Mesodermal cell (in vitro differentiated cells): ENCODE results near the gene RREB1.

Experiments
- H3K27ac ChIP-seq: 2 replicates; pipeline ENCODE4 v1.7.0; 2013; ENCODE audit warnings: mild to moderate bottlenecking, low read depth, low read length, moderate library complexity; ENCODE audit not compliant: severe bottlenecking
- H3K36me3 ChIP-seq: 2 replicates; pipeline ENCODE4 v1.7.1; 2013; ENCODE audit warnings: mild to moderate bottlenecking, low read length, moderate library complexity; ENCODE audit not compliant: control insufficient read depth, insufficient read depth
- H3K4me1 ChIP-seq: one replicate; pipeline ENCODE4 v1.7.1; 2013; ENCODE audit warnings: mild to moderate bottlenecking, low read length; ENCODE audit not compliant: insufficient read depth, control insufficient read depth, poor library complexity, severe bottlenecking
- H3K4me3 ChIP-seq: 2 replicates; pipeline ENCODE4 v1.7.0; 2013; ENCODE audit warnings: low read length, control low read depth, mild to moderate bottlenecking; ENCODE audit not compliant: insufficient read depth, poor library complexity, severe bottlenecking; ENCODE audit errors: extremely low read depth
- H3K9me3 ChIP-seq: 2 replicates; pipeline ENCODE4 v1.7.1; 2013; ENCODE audit warnings: mild to moderate bottlenecking, low read length, moderate library complexity; ENCODE audit not compliant: control insufficient read depth
- WGBS, 2 experiments: methylation state at CpG; one replicate each; pipeline ENCODE4 v1.1.5; 2013; ENCODE audit warnings: missing lambda C conversion rate in 2 of 2; ENCODE audit not compliant: insufficient coverage in 2 of 2; 5-methylcytosine and 5-hydroxymethylcytosine counted together

Gene RREB1

GRCh38 chr6:7100072-7100752, 7.5 kb upstream of the RREB1 start:
- Histone ChIP-seq H3K36me3 (no peaks in the 10 kb centered on the region), H3K27ac (no peak overlapping the region), H3K4me1 (peaks cover 8% of the 10 kb centered on the region), H3K4me3 (no peak overlapping the region), H3K9me3 (no peaks in the 10 kb centered on the region)
- WGBS, 2 experiments = 20 to 33% methylated on average over 1 of the region's 3 CpGs

DNA sequence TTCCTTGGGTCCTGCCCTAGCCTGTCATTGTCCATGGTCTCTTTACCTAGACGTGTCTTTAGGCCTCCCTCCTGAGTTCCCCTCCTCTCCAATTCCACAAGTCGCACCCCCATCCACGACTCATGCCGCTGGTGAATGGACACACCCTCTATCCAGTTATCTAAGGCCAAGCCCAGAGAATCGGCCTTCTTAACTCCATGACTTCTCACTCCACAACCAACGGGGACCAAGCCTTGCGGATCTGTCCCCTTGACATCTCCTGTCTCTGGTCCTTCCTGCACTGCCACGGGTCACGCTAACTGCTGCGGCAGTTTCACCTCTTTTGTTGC, 7.0 kb upstream of the RREB1 start:
- Histone ChIP-seq H3K27ac (no peak overlapping the region), H3K4me3 (no peak overlapping the region), H3K9me3 (no peaks in the 10 kb centered on the region), H3K4me1 (peaks cover 11% of the 10 kb centered on the region), H3K36me3 (no peaks in the 10 kb centered on the region)
- WGBS, 2 experiments = 80 to 90% methylated on average over 9 to 10 of the region's 10 CpGs

GRCh38 chr6:7101290-7101689, 6.5 kb upstream of the RREB1 start:
- Histone ChIP-seq H3K4me1 (peaks cover 16% of the 10 kb centered on the region), H3K9me3 (no peaks in the 10 kb centered on the region), H3K36me3 (no peaks in the 10 kb centered on the region), H3K4me3 (no peak overlapping the region), H3K27ac (no peak overlapping the region)
- 96 to 100% methylated on average over 8 of the region's 8 CpGs for WGBS, 2 experiments

- no peaks in the 10 kb centered on the region for H3K9me3 ChIP-seq
- 100% methylated on average over 1 of the region's 3 CpGs; no CpG with 5 or more reads in 1 of the 2 experiments for whole genome bisulfite sequencing, 2 experiments
Observed at GRCh38 chr6:7104752-7105151, 3.0 kb upstream of the RREB1 start.

DNA sequence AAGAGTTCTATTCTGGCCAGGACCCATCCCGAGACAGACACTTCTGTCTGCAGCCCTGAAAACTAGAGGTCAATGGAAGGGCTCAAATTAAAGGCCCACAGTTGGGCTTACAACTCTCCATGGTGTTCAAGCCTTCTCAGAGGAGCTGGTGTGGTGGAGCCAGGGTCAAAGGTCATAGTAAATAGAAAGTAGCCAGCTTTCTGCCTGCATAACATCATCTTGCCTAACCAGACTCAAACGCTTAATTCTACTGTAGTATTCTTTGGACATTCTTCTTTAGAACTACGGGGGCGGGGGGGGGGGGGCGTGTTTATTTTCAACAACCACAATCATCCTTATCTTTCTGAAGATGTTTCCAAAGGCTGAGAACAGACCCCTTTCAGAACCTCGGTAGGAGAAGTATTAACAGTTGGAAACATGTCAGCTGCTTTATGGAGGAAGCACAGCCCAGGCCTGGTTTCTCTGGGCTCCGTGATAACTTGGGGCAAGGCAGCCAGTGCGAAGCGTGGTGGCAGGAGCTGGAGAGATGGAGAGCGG, 1.5 kb upstream of the RREB1 start:
- 39 to 53% methylated on average over 4 to 5 of the region's 10 CpGs for WGBS, 2 experiments
- peak overlapping the region; percentile 93 for H3K27ac ChIP-seq
- no peaks in the 10 kb centered on the region for H3K9me3 ChIP-seq
- peak overlapping the region; percentile 88 for H3K4me3 ChIP-seq
- peaks cover 14% of the 10 kb centered on the region for H3K4me1 ChIP-seq
- no peaks in the 10 kb centered on the region for H3K36me3 ChIP-seq

More at GRCh38 chr6:7104752-7105151, 3.0 kb upstream of the RREB1 start:
- no peak overlapping the region for H3K4me3 ChIP-seq
- no peaks in the 10 kb centered on the region for H3K36me3 ChIP-seq
- H3K4me1 ChIP-seq = peaks cover 16% of the 10 kb centered on the region
- H3K27ac ChIP-seq = no peak overlapping the region

DNA sequence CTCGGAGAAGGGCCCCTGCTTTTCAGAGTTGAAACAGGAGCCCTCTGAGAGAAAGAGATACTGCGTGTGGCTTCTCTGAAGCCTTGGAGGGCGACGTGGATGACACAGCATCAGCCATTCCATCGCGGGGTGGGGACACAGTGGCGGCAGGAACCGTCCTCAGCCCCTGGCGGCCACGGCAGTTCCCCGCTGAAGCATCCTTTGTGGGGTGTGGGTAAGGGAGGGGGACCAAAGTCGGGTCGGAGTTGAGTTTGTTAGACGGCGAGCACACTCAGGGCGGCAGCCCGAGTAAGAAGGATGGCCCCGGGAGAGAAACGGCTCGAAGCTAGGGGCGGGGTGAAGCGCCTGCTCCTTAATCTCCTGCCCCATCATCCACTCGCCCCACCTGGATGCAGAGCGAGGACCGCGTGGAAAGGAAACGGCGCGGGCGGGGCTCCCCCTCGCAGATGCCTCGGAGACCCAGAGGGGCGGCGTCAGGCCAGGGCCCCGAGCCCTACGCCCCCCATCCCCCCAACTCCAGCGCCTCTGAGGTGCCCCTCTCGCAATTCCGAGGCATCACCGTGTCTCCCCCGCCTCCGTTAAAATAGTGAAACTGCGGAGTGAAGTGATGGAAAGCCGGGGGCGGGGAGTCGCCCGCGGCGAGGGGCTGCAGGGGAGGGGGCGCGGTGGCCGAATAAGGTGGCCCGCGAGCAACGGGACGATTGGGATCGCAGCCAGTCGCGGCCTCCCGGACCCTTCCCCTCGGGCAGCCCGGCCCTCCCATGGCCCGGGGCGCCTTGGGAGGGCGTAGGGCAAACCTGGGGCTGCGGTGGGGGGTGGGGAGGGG, 796 bp upstream of the RREB1 start:
- Histone ChIP-seq H3K9me3 (no peaks in the 10 kb centered on the region), H3K36me3 (no peaks in the 10 kb centered on the region), H3K27ac (peak overlapping the region; percentile 93), H3K4me3 (peak overlapping the region; percentile 88), H3K4me1 (peaks cover 14% of the 10 kb centered on the region)
- WGBS, 2 experiments = 4 to 11% methylated on average over 18 to 24 of the region's 66 CpGs

DNA sequence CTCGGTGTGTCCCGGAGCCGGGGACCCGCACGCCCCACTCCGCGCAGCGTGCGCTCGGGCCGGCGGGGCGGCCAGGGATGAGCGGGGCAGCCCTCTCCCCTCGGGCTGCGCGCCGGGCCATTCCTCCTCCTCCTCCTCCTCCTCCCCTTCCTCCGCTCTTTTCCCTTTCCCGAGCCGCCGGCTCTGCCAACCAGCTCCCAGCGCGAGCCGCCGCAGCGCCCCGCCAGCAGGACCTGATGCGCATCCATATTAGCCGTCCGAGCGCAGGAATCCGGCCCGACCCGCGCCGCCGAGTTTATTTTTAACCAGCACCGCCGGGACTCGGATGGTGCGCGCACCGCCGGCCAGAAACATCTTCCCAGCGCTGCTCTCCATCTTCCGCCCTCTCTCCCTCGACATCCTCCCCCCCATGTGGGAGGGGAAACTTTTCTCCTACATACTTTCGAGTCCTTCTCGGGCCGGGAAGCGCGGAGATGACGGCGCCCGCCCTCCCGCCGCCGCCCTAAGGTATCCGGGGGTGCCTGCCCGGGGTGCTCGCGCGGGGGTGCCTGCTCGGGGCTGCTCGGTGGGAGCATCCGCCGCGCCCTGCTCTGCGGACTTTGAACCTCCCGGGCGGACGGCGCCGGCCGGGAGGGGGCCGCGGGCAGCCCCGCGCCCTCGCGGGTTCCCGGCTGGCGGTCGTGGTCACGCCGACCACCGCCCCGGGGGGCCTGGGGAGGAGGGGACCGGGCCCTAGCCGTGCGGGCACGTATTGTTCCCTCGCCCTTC, 619 bp downstream of the RREB1 start:
- no peaks in the 10 kb centered on the region for H3K36me3 ChIP-seq
- peaks cover 27% of the 10 kb centered on the region for H3K4me1 ChIP-seq
- H3K9me3 ChIP-seq = no peaks in the 10 kb centered on the region
- WGBS, 2 experiments = 0% methylated on average over 33 to 57 of the region's 94 CpGs
- peak overlapping the region; percentile 88 for H3K4me3 ChIP-seq
- H3K27ac ChIP-seq = peak overlapping the region; percentile 93

- WGBS, 2 experiments = 1 to 2% methylated on average over 23 to 44 of the region's 86 CpGs
- Histone ChIP-seq H3K36me3 (no peaks in the 10 kb centered on the region), H3K27ac (no peak overlapping the region), H3K4me3 (peak overlapping the region; percentile 88), H3K4me1 (peaks cover 31% of the 10 kb centered on the region), H3K9me3 (no peaks in the 10 kb centered on the region)
Observed at GRCh38 chr6:7108964-7109836, 1.4 kb downstream of the RREB1 start.

GRCh38 chr6:7110092-7110792, 2.5 kb downstream of the RREB1 start:
- H3K27ac ChIP-seq = no peak overlapping the region
- WGBS, 2 experiments = 40% methylated on average over 1 of the region's 6 CpGs; no CpG with 5 or more reads in 1 of the 2 experiments
- H3K4me3 ChIP-seq = peak overlapping the region; percentile 88

More at GRCh38 chr6:7110092-7110792, 2.5 kb downstream of the RREB1 start:
- Histone ChIP-seq H3K9me3 (no peaks in the 10 kb centered on the region), H3K36me3 (no peaks in the 10 kb centered on the region), H3K4me1 (peaks cover 31% of the 10 kb centered on the region)
